Loucy (cell line): ENCODE results near the gene MAPK8IP1.

Source experiments
- H2AFZ ChIP-seq: fragments of 200-600 bp; sonication (generic); 2 replicates; pipeline ENCODE4 v1.6.0; 2016; ENCODE audit warnings: antibody characterized with exemption, mild to moderate bottlenecking, low read length, moderate library complexity
- H3F3A ChIP-seq: fragments of 200-600 bp; 2 replicates; pipeline ENCODE4 v1.6.0; 2016; ENCODE audit warnings: antibody characterized with exemption, low read depth, mild to moderate bottlenecking
- H3K27me3 ChIP-seq: fragments of 200-600 bp; sonication (generic); 2 replicates; pipeline ENCODE4 v1.6.1; 2014; ENCODE audit warnings: low read length, mild to moderate bottlenecking; ENCODE audit not compliant: insufficient read depth, poor library complexity, severe bottlenecking
- H3K36me3 ChIP-seq: fragments of 200-600 bp; sonication (generic); 2 replicates; pipeline ENCODE4 v1.6.1; 2016; ENCODE audit warnings: low read length; ENCODE audit not compliant: insufficient read depth
- H3K4me1 ChIP-seq: fragments of 200-600 bp; sonication (generic); 2 replicates; pipeline ENCODE4 v1.5.1; 2014; ENCODE audit warnings: low read length, mild to moderate bottlenecking; ENCODE audit not compliant: insufficient read depth, poor library complexity, severe bottlenecking
- H3K4me2 ChIP-seq: fragments of 200-600 bp; sonication (generic); 2 replicates; pipeline ENCODE4 v1.6.0; 2014; ENCODE audit warnings: antibody characterized with exemption, low read length, low read depth, mild to moderate bottlenecking; ENCODE audit not compliant: poor library complexity, severe bottlenecking
- H3K4me3 ChIP-seq: fragments of 200-600 bp; sonication (generic); 2 replicates; pipeline ENCODE4 v1.5.1; 2014; ENCODE audit warnings: low read length, mild to moderate bottlenecking, mixed read lengths; ENCODE audit not compliant: poor library complexity, severe bottlenecking
- H3K79me2 ChIP-seq: fragments of 200-600 bp; sonication (generic); 2 replicates; pipeline ENCODE4 v1.6.1; 2014; ENCODE audit warnings: low read length; ENCODE audit not compliant: insufficient read depth
- H3K9ac ChIP-seq: fragments of 200-600 bp; sonication (generic); 2 replicates; pipeline ENCODE4 v1.6.0; 2014; ENCODE audit warnings: mild to moderate bottlenecking, low read depth, low read length, moderate library complexity; ENCODE audit not compliant: poor library complexity, severe bottlenecking
- H3K9me2 ChIP-seq: fragments of 200-600 bp; sonication (generic); replicated peaks from 2 replicates; pipeline ENCODE4 v1.6.1; 2016; ENCODE audit warnings: low read depth, low read length, mixed read lengths
- H3K9me3 ChIP-seq: fragments of 200-600 bp; sonication (generic); 2 replicates; pipeline ENCODE4 v1.6.1; 2014; ENCODE audit warnings: mild to moderate bottlenecking, antibody characterized with exemption, low read length, low read depth; ENCODE audit not compliant: insufficient read depth
- H4K20me1 ChIP-seq: fragments of 200-600 bp; sonication (generic); 2 replicates; pipeline ENCODE4 v1.6.0; 2014; ENCODE audit warnings: antibody characterized with exemption, low read length, mild to moderate bottlenecking; ENCODE audit not compliant: insufficient read depth, poor library complexity, severe bottlenecking
- CTCF ChIP-seq: fragments of 200-600 bp; sonication (generic); conservative IDR thresholded peaks from 2 replicates; pipeline ENCODE4 v1.5.1; 2014; ENCODE audit warnings: mild to moderate bottlenecking, antibody characterized with exemption, low read length
- EZH2phosphoT487 ChIP-seq: fragments of 200-600 bp; IDR thresholded peaks from 2 replicates; pipeline ENCODE4 v1.6.1; 2018; ENCODE audit warnings: antibody characterized with exemption, mild to moderate bottlenecking, moderate library complexity, borderline replicate concordance

Gene MAPK8IP1

GRCh38 chr11:45896422-45896984 lies 11.1 kb downstream of the MAPK8IP1 start:
- H2AFZ ChIP-seq: no peak overlapping the region
- peaks cover 4% of the 10 kb centered on the region for H3K4me1 ChIP-seq
- no peaks in the 10 kb centered on the region for H4K20me1 ChIP-seq
- no peak overlapping the region for H3K4me2 ChIP-seq
- no peak overlapping the region for H3K4me3 ChIP-seq
- H3K27me3 ChIP-seq: no peaks in the 10 kb centered on the region
- no peaks in the 10 kb centered on the region for H3K36me3 ChIP-seq
- H3K9me2 ChIP-seq: no peaks in the 10 kb centered on the region
- no peaks in the 10 kb centered on the region for H3K9me3 ChIP-seq
- no peaks in the 10 kb centered on the region for H3F3A ChIP-seq
- TF ChIP-seq CTCF: no peak
- TF ChIP-seq EZH2phosphoT487: no peak
- H3K79me2 ChIP-seq: no peaks in the 10 kb centered on the region
- H3K9ac ChIP-seq: no peak overlapping the region

GRCh38 chr11:45897556-45897955 lies 12.1 kb downstream of the MAPK8IP1 start:
- H4K20me1 ChIP-seq: no peaks in the 10 kb centered on the region

GRCh38 chr11:45899086-45899447 lies 13.6 kb downstream of the MAPK8IP1 start:
- TF ChIP-seq CTCF: no peak
- no peak for TF ChIP-seq EZH2phosphoT487
- peaks cover 4% of the 10 kb centered on the region for H3K4me1 ChIP-seq
- no peaks in the 10 kb centered on the region for H3K9me3 ChIP-seq
- no peaks in the 10 kb centered on the region for H3F3A ChIP-seq
- no peaks in the 10 kb centered on the region for H3K9me2 ChIP-seq
- no peak overlapping the region for H2AFZ ChIP-seq
- no peak overlapping the region for H3K9ac ChIP-seq
- H3K36me3 ChIP-seq: no peaks in the 10 kb centered on the region
- H3K79me2 ChIP-seq: no peaks in the 10 kb centered on the region
- H4K20me1 ChIP-seq: no peaks in the 10 kb centered on the region
- H3K4me2 ChIP-seq: no peak overlapping the region
- H3K4me3 ChIP-seq: no peak overlapping the region
- H3K27me3 ChIP-seq: no peaks in the 10 kb centered on the region

More at GRCh38 chr11:45897556-45897955, 12.1 kb downstream of the MAPK8IP1 start:
- Histone ChIP-seq H3K36me3 (no peaks in the 10 kb centered on the region), H3K4me2 (no peak overlapping the region), H3K9me2 (no peaks in the 10 kb centered on the region), H3F3A (no peaks in the 10 kb centered on the region), H3K9me3 (no peaks in the 10 kb centered on the region), H3K27me3 (no peaks in the 10 kb centered on the region), H2AFZ (no peak overlapping the region), H3K4me1 (peaks cover 4% of the 10 kb centered on the region), H3K79me2 (no peaks in the 10 kb centered on the region), H3K4me3 (no peak overlapping the region), H3K9ac (no peak overlapping the region)
- TF ChIP-seq EZH2phosphoT487: no peak
- no peak for TF ChIP-seq CTCF
